ENCODE data around the gene FBXW8. TPM values are rescaled to one million over a fixed set of nuclear protein-coding genes. Genes with fewer than 3 reads are reported as not detected.

FBXW8 gene
- total RNA-seq, 1 experiment from 2014 or later = 12.1 TPM

DNA sequence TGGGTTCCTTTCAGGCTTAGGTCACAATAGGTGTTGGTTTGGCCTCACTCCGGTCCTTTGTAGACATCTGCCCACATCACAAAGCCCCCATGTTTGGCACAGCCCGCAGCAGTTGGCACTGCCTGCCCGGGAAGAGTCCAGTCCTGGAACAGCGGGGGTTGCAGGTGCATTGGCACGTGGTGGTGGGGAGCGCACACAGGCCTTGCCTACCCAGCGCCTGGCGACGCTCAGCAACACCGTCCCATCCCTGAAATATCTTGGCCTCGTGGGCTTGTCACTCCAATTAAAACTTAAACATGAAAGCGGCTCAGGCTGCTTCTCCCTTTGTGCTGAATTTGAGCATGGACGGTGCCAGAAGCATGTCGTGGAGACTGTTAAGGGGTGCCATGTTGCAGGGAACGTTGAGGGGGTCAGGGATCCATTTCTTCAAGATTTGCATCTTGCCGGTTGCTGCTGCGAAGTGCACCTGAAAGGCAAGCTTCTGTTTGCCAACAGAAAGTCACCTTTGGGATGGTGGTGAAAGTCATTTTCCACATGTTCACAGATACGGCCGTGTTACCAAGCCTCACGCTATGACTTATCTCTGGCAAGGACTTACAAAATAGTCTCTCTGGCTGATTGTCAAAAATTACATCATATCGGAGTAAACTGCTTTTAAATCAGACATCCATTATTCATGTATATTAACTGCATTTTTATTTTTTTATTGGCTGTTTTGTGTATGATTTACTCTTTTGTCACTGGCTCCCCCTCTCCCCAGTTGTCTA lies 91.5 kb downstream of the FBXW8 start:
- no peak for TF ChIP-seq EZH2phosphoT487 (IDR thresholded peaks at IDR 0.05; ENCODE audit: borderline replicate concordance, low read length)
- TF ChIP-seq, protein P1, sequence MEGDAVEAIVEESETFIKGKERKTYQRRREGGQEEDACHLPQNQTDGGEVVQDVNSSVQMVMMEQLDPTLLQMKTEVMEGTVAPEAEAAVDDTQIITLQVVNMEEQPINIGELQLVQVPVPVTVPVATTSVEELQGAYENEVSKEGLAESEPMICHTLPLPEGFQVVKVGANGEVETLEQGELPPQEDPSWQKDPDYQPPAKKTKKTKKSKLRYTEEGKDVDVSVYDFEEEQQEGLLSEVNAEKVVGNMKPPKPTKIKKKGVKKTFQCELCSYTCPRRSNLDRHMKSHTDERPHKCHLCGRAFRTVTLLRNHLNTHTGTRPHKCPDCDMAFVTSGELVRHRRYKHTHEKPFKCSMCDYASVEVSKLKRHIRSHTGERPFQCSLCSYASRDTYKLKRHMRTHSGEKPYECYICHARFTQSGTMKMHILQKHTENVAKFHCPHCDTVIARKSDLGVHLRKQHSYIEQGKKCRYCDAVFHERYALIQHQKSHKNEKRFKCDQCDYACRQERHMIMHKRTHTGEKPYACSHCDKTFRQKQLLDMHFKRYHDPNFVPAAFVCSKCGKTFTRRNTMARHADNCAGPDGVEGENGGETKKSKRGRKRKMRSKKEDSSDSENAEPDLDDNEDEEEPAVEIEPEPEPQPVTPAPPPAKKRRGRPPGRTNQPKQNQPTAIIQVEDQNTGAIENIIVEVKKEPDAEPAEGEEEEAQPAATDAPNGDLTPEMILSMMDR (conservative IDR thresholded peaks at IDR 0.05; ENCODE audit: low read depth, low read length) = no peak
- TF ChIP-seq EZH2 (IDR thresholded peaks at IDR 0.05; ENCODE audit: low read length, unreplicated experiment) = no peak
- Histone ChIP-seq H3K27ac (ENCODE audit: low read length) (no peak overlapping the region), H3K36me3 (ENCODE audit: low read depth, low read length) (peaks cover 4% of the 10 kb centered on the region; the same call in 1 of the 2 replicates), H3K9me3 (ENCODE audit: low read length) (no peaks in the 10 kb centered on the region), H3K9me2 (replicated peaks; ENCODE audit: low read length) (no peaks in the 10 kb centered on the region), H3K79me2 (ENCODE audit: low read length) (no peaks in the 10 kb centered on the region), H3K4me2 (ENCODE audit: low read length) (no peak overlapping the region), H3K27me3 (ENCODE audit: low read length) (no peaks in the 10 kb centered on the region), H3F3A (ENCODE audit: low read length, unreplicated experiment) (no peaks in the 10 kb centered on the region), H3K4me1 (ENCODE audit: insufficient read depth, low read length) (no peaks in the 10 kb centered on the region), H3K9ac (ENCODE audit: low read length) (no peak overlapping the region), H2AFZ (ENCODE audit: low read length) (no peak overlapping the region), H3K4me3 (ENCODE audit: low read length) (no peak overlapping the region), H4K20me1 (ENCODE audit: low read length) (no peaks in the 10 kb centered on the region)
- intact Hi-C loops (cut with micrococcal nuclease) = no loop called here
- BruUV-seq (replicated peaks) = no TSS peak
- ChIA-PET CTCF (no interaction called here), POLR2A (ENCODE audit: unreplicated experiment) (no interaction called here)
- DNase-seq = no peak
- ATAC-seq = no peak

DNA sequence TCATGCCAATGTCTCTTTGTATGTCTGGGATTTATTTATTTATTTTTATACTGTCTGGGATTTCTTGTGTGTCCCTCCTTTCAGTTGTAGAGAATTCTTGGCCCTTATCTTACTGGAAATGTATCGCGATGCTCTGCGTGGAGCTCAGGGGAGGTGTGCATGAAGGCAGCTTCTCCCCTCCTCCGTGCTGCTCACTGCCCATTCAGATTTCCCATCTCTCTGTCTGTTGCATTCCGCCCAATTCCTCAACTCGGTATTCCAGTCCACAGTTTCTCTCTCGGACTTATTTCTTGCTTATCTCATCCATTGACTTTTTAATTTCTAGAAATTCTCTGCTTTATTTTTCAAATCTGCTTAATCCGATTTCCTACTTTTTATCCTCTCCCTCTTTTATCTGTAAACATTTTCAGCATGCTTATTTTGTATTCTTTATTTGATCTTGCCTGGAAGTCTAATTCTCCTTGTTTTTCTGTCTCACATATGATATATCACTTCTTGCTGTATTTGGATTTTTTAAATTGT lies 93.2 kb downstream of the FBXW8 start:
- Histone ChIP-seq H3F3A (ENCODE audit: low read length, unreplicated experiment) (no peaks in the 10 kb centered on the region), H3K27me3 (ENCODE audit: low read length) (no peaks in the 10 kb centered on the region), H3K36me3 (ENCODE audit: low read depth, low read length) (peaks cover 4% of the 10 kb centered on the region; the same call in 1 of the 2 replicates), H3K27ac (ENCODE audit: low read length) (no peak overlapping the region), H3K9me2 (replicated peaks; ENCODE audit: low read length) (no peaks in the 10 kb centered on the region), H3K9me3 (ENCODE audit: low read length) (no peaks in the 10 kb centered on the region), H3K79me2 (ENCODE audit: low read length) (no peaks in the 10 kb centered on the region), H3K4me1 (ENCODE audit: insufficient read depth, low read length) (no peaks in the 10 kb centered on the region), H2AFZ (ENCODE audit: low read length) (no peak overlapping the region), H4K20me1 (ENCODE audit: low read length) (no peaks in the 10 kb centered on the region), H3K9ac (ENCODE audit: low read length) (no peak overlapping the region), H3K4me2 (ENCODE audit: low read length) (no peak overlapping the region), H3K4me3 (ENCODE audit: low read length) (no peak overlapping the region)
- DNase-seq (no peak), ATAC-seq (no peak)
- intact Hi-C loops (cut with micrococcal nuclease) = no loop called here
- POLR2A ChIA-PET (ENCODE audit: unreplicated experiment) = no interaction called here
- CTCF ChIA-PET = no interaction called here
- BruUV-seq (replicated peaks) = no TSS peak
- TF ChIP-seq, protein P1 (conservative IDR thresholded peaks at IDR 0.05; ENCODE audit: low read depth, low read length) = no peak
- TF ChIP-seq EZH2phosphoT487 (IDR thresholded peaks at IDR 0.05; ENCODE audit: borderline replicate concordance, low read length) (no peak), EZH2 (IDR thresholded peaks at IDR 0.05; ENCODE audit: low read length, unreplicated experiment) (no peak)

DNA sequence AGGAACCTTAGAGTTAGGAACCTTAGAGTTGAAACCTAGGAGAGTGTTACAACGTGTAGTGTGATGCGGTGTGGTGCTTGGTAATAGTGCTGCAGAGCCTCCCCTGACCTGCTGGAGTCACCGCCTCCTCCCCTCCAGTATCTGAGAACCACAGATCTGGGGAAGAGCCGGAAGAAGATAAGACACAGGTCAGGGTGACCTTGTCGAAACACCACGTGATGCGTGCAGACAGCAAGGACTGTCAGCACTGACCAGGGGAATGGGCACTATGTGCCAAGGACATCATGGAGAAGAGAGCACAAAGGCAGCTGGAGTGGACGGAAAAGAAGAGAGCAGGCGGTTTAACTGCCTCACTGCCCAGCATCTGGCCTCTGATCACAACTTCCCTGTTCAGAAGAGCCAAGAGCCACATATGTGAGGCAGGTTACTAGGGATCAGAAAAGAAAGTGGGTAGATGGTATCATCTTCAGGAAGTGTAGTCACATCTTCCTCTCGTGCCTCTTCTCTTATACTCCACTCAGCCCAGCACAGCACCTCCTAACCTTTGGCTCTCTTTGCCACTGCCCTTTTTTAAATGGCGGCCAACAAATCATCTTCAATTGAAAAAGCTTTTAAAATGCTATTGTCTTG lies 94.8 kb downstream of the FBXW8 start:
- no peaks in the 10 kb centered on the region for H4K20me1 ChIP-seq (ENCODE audit: low read length)
- no peak overlapping the region for H3K27ac ChIP-seq (ENCODE audit: low read length)
- H3K9ac ChIP-seq (ENCODE audit: low read length) = no peak overlapping the region

More for the DNA sequence above, 94.8 kb downstream of the FBXW8 start:
- TF ChIP-seq EZH2phosphoT487 (IDR thresholded peaks at IDR 0.05; ENCODE audit: borderline replicate concordance, low read length) = no peak
- TF ChIP-seq, protein P1 (conservative IDR thresholded peaks at IDR 0.05; ENCODE audit: low read depth, low read length) = no peak
- TF ChIP-seq EZH2 (IDR thresholded peaks at IDR 0.05; ENCODE audit: low read length, unreplicated experiment) = no peak
- Histone ChIP-seq H3K4me2 (ENCODE audit: low read length) (no peak overlapping the region), H3K4me3 (ENCODE audit: low read length) (no peak overlapping the region), H2AFZ (ENCODE audit: low read length) (no peak overlapping the region), H3K4me1 (ENCODE audit: insufficient read depth, low read length) (no peaks in the 10 kb centered on the region), H3K79me2 (ENCODE audit: low read length) (no peaks in the 10 kb centered on the region), H3K9me2 (replicated peaks; ENCODE audit: low read length) (no peaks in the 10 kb centered on the region), H3K9me3 (ENCODE audit: low read length) (no peaks in the 10 kb centered on the region), H3K36me3 (ENCODE audit: low read depth, low read length) (peaks cover 4% of the 10 kb centered on the region; the same call in 1 of the 2 replicates), H3F3A (ENCODE audit: low read length, unreplicated experiment) (no peaks in the 10 kb centered on the region), H3K27me3 (ENCODE audit: low read length) (no peaks in the 10 kb centered on the region)
- BruUV-seq (replicated peaks) = no TSS peak
- DNase-seq (no peak), ATAC-seq (no peak)
- ChIA-PET CTCF (no interaction called here), POLR2A (ENCODE audit: unreplicated experiment) (no interaction called here)
- intact Hi-C loops (cut with micrococcal nuclease) = no loop called here
